Measurements from ENCODE around the gene NCAN.

Gene NCAN

GRCh38 chr19:19206938-19207337 is 4.8 kb upstream of the NCAN start:
- in situ Hi-C loops (cut with HindIII; ENCODE audit: low sequenced_read_pairs) = no loop called here
- no peak overlapping the region for H3K4me3 ChIP-seq (ENCODE audit: low read depth, low read length)
- no peak for TF ChIP-seq CTCF (IDR thresholded peaks at IDR 0.05; ENCODE audit: low read depth, low read length, missing control alignments)
- DNase-seq (ENCODE audit: low read depth) = no peak

- no peak for TF ChIP-seq CTCF (IDR thresholded peaks at IDR 0.05; ENCODE audit: low read depth, low read length, missing control alignments)
- H3K4me3 ChIP-seq (ENCODE audit: low read depth, low read length) = no peak overlapping the region
- in situ Hi-C loops (cut with HindIII; ENCODE audit: low sequenced_read_pairs) = no loop called here
- no peak for DNase-seq (ENCODE audit: low read depth)
These were observed 3.9 kb upstream of the NCAN start for GRCh38 chr19:19207637-19208572.

- no peak for DNase-seq (ENCODE audit: low read depth)
- TF ChIP-seq CTCF (IDR thresholded peaks at IDR 0.05; ENCODE audit: low read depth, low read length, missing control alignments) = no peak
- no peak overlapping the region for H3K4me3 ChIP-seq (ENCODE audit: low read depth, low read length)
- in situ Hi-C loops (cut with HindIII; ENCODE audit: low sequenced_read_pairs) = no loop called here
These were observed 2.4 kb upstream of the NCAN start for GRCh38 chr19:19209372-19209771.

- in situ Hi-C loops (cut with HindIII; ENCODE audit: low sequenced_read_pairs) = no loop called here
- H3K4me3 ChIP-seq (ENCODE audit: low read depth, low read length) = no peak overlapping the region
- no peak for TF ChIP-seq CTCF (IDR thresholded peaks at IDR 0.05; ENCODE audit: low read depth, low read length, missing control alignments)
These were observed 1.2 kb downstream of the NCAN start for GRCh38 chr19:19212916-19213315.

GRCh38 chr19:19213426-19214158 is 1.8 kb downstream of the NCAN start:
- in situ Hi-C loops (cut with HindIII; ENCODE audit: low sequenced_read_pairs) = no loop called here
- no peak for TF ChIP-seq CTCF (IDR thresholded peaks at IDR 0.05; ENCODE audit: low read depth, low read length, missing control alignments)
- no peak for DNase-seq (ENCODE audit: low read depth)
- H3K4me3 ChIP-seq (ENCODE audit: low read depth, low read length) = no peak overlapping the region

More at GRCh38 chr19:19212916-19213315, 1.2 kb downstream of the NCAN start:
- no peak for DNase-seq (ENCODE audit: low read depth)

- no peak for TF ChIP-seq CTCF (IDR thresholded peaks at IDR 0.05; ENCODE audit: low read depth, low read length, missing control alignments)
- in situ Hi-C loops (cut with HindIII; ENCODE audit: low sequenced_read_pairs) = no loop called here
- H3K4me3 ChIP-seq (ENCODE audit: low read depth, low read length) = no peak overlapping the region
- DNase-seq (ENCODE audit: low read depth) = no peak
These were observed 2.4 kb downstream of the NCAN start for GRCh38 chr19:19214159-19214490.

Measured in astrocyte of the cerebellum (primary cell).